ENCODE data around the gene CLSTN3. TPM values are rescaled to one million over a fixed set of nuclear protein-coding genes. Genes with fewer than 3 reads are reported as not detected.
A peak's percentile ranks its signal among the peaks of the same experiment; 100 is the strongest.
"Not testable (repeated sequence)": the region's sequence is repeated elsewhere in the genome, so short reads cannot be mapped to it uniquely, and the experiment has no call there.

CLSTN3 gene
- total RNA-seq, 1 donor from 2014 or later = 8.9 TPM

GRCh38 chr12:7103837-7104584 lies 26.2 kb upstream of the CLSTN3 start:
- no peak for DNase-seq (ENCODE audit: low read depth)

GRCh38 chr12:7106082-7106481 lies 24.1 kb upstream of the CLSTN3 start:
- no peak for DNase-seq (ENCODE audit: low read depth)

- DNase-seq (ENCODE audit: low read depth) = not testable (repeated sequence)
These were observed 23.0 kb upstream of the CLSTN3 start for GRCh38 chr12:7107181-7107580.

- DNase-seq (ENCODE audit: low read depth) = no peak
These were observed 22.6 kb upstream of the CLSTN3 start for GRCh38 chr12:7107636-7108002.

GRCh38 chr12:7108003-7108795 lies 22.0 kb upstream of the CLSTN3 start:
- DNase-seq (ENCODE audit: low read depth) = peak; percentile 73

GRCh38 chr12:7108796-7109571 lies 21.2 kb upstream of the CLSTN3 start, which contains the start of gene C1RL:
C1RL (minus strand) TSS chr12:7109214; CDS start chr12:7109180, 34 bp downstream.
- peak; percentile 88 for DNase-seq (ENCODE audit: low read depth)

- no peak for DNase-seq (ENCODE audit: low read depth)
These were observed 20.6 kb upstream of the CLSTN3 start for GRCh38 chr12:7109572-7109920.

- no peak for DNase-seq (ENCODE audit: low read depth)
These were observed 19.5 kb upstream of the CLSTN3 start for GRCh38 chr12:7110661-7111060.

GRCh38 chr12:7112041-7112440 lies 18.1 kb upstream of the CLSTN3 start:
- DNase-seq (ENCODE audit: low read depth) = no peak

GRCh38 chr12:7113389-7113871 lies 16.7 kb upstream of the CLSTN3 start:
- DNase-seq (ENCODE audit: low read depth) = peak; percentile 66

GRCh38 chr12:7114008-7114407 lies 16.2 kb upstream of the CLSTN3 start:
- no peak for DNase-seq (ENCODE audit: low read depth)

GRCh38 chr12:7114851-7115250 lies 15.3 kb upstream of the CLSTN3 start:
- no peak for DNase-seq (ENCODE audit: low read depth)

GRCh38 chr12:7116196-7116595 lies 14.0 kb upstream of the CLSTN3 start:
- no peak for DNase-seq (ENCODE audit: low read depth)

- DNase-seq (ENCODE audit: low read depth) = no peak
These were observed 13.3 kb upstream of the CLSTN3 start for GRCh38 chr12:7116916-7117315.

GRCh38 chr12:7117670-7118069 lies 12.5 kb upstream of the CLSTN3 start:
- no peak for DNase-seq (ENCODE audit: low read depth)

- no peak for DNase-seq (ENCODE audit: low read depth)
These were observed 11.3 kb upstream of the CLSTN3 start for GRCh38 chr12:7118881-7119280.

- no peak for DNase-seq (ENCODE audit: low read depth)
These were observed 10.0 kb upstream of the CLSTN3 start for GRCh38 chr12:7120166-7120565.

GRCh38 chr12:7121324-7121723 lies 8.8 kb upstream of the CLSTN3 start:
- DNase-seq (ENCODE audit: low read depth) = no peak

- no peak for DNase-seq (ENCODE audit: low read depth)
These were observed 7.1 kb upstream of the CLSTN3 start for GRCh38 chr12:7122811-7123769.

- DNase-seq (ENCODE audit: low read depth) = no peak
These were observed 6.2 kb upstream of the CLSTN3 start for GRCh38 chr12:7123806-7124522.

Data from myocyte (in vitro differentiated cells).